Muscle layer of duodenum (tissue), 2 donors: ENCODE measurements around the gene HCN2.
"Not testable (repeated sequence)": the region's sequence is repeated elsewhere in the genome, so short reads cannot be mapped to it uniquely, and the experiment has no call there.

ENCODE experiments used
- H3K27ac ChIP-seq: one replicate; pipeline ENCODE4 v1.7.0; 2013; ENCODE audit warnings: mild to moderate bottlenecking, low read length
- H3K27me3 ChIP-seq: one replicate; pipeline ENCODE4 v1.7.0; 2013; ENCODE audit warnings: low read depth, mild to moderate bottlenecking, control low read depth, low read length
- H3K36me3 ChIP-seq, 2 donors: one replicate each; pipeline ENCODE4 v1.7.0; 2013; ENCODE audit warnings: low read length in 2 of 2, control low read depth in 1 of 2, mild to moderate bottlenecking in 1 of 2; ENCODE audit not compliant: insufficient read depth in 2 of 2, control insufficient read depth in 1 of 2
- H3K4me1 ChIP-seq, 2 donors: one replicate each; pipeline ENCODE4 v1.7.0; 2013; ENCODE audit warnings: low read length in 2 of 2, mild to moderate bottlenecking in 2 of 2, control low read depth in 1 of 2, moderate library complexity in 1 of 2; ENCODE audit not compliant: insufficient read depth in 2 of 2, control insufficient read depth in 1 of 2
- H3K4me3 ChIP-seq, 2 donors: one replicate each; pipeline ENCODE4 v1.7.0; 2013; ENCODE audit warnings: low read length in 2 of 2, low read depth in 1 of 2, mild to moderate bottlenecking in 1 of 2
- H3K9me3 ChIP-seq, 2 donors: one replicate each; pipeline ENCODE4 v1.7.0; 2013; ENCODE audit warnings: low read length in 2 of 2, control low read depth in 1 of 2, mild to moderate bottlenecking in 1 of 2; ENCODE audit not compliant: control insufficient read depth in 1 of 2
- donor health status: healthy.

HCN2 gene

GRCh38 chr19:629515-629914, 39.8 kb downstream of the HCN2 start:
- H3K4me1 ChIP-seq = peaks cover 6 to 25% of the 10 kb centered on the region in 2 donors
- H3K36me3 ChIP-seq = peaks cover 0 to 30% of the 10 kb centered on the region in 2 donors
- H3K4me3 ChIP-seq, H3K27ac ChIP-seq, H3K9me3 ChIP-seq, H3K27me3 ChIP-seq: not testable (repeated sequence)

- H3K9me3 ChIP-seq = no peaks in the 10 kb centered on the region
- H3K27ac ChIP-seq = no peak overlapping the region
- no peaks in the 10 kb centered on the region for H3K27me3 ChIP-seq
- H3K4me1 ChIP-seq = peaks cover 6 to 25% of the 10 kb centered on the region in 2 donors
- no peak overlapping the region for H3K4me3 ChIP-seq
- H3K36me3 ChIP-seq = peaks cover 0 to 24% of the 10 kb centered on the region in 2 donors
Measured at GRCh38 chr19:629961-630714, 40.5 kb downstream of the HCN2 start.

- peaks cover 0 to 17% of the 10 kb centered on the region in 2 donors for H3K36me3 ChIP-seq
- peak overlapping the region; percentile 84 to 96 for H3K4me3 ChIP-seq
- no peaks in the 10 kb centered on the region for H3K27me3 ChIP-seq
- H3K9me3 ChIP-seq = no peaks in the 10 kb centered on the region
- H3K4me1 ChIP-seq = peaks cover 6 to 25% of the 10 kb centered on the region in 2 donors
- H3K27ac ChIP-seq = peak overlapping the region; percentile 51
Measured at GRCh38 chr19:632579-633067, 42.9 kb downstream of the HCN2 start.

- peaks cover 0 to 15% of the 10 kb centered on the region in 2 donors for H3K36me3 ChIP-seq
- H3K27ac ChIP-seq = peak within 1 kb of the TSS; percentile 51
- peaks cover 6 to 25% of the 10 kb centered on the region in 2 donors for H3K4me1 ChIP-seq
- H3K4me3 ChIP-seq = peak within 1 kb of the TSS; percentile 84 to 96
- no peaks in the 10 kb centered on the region for H3K9me3 ChIP-seq
- no peaks in the 10 kb centered on the region for H3K27me3 ChIP-seq
Measured at GRCh38 chr19:633068-633785, 43.5 kb downstream of the HCN2 start, which contains the start of gene POLRMT. Gene POLRMT, minus strand, starts transcription at chr19:633537. Its CDS starts 25 bp downstream, at chr19:633512.

GRCh38 chr19:633786-634639, 44.3 kb downstream of the HCN2 start:
- Histone ChIP-seq H3K36me3 (peaks cover 0 to 7% of the 10 kb centered on the region in 2 donors), H3K27ac (no peak overlapping the region), H3K4me3 (peak overlapping the region; percentile 84 to 96), H3K4me1 (peaks cover 6 to 31% of the 10 kb centered on the region in 2 donors), H3K27me3 (no peaks in the 10 kb centered on the region), H3K9me3 (no peaks in the 10 kb centered on the region)

GRCh38 chr19:634975-635652, 45.4 kb downstream of the HCN2 start:
- H3K4me1 ChIP-seq = peaks cover 6 to 36% of the 10 kb centered on the region in 2 donors

GRCh38 chr19:638906-639252, 49.2 kb downstream of the HCN2 start:
- Histone ChIP-seq H3K36me3 (no peaks in the 10 kb centered on the region), H3K27me3 (no peaks in the 10 kb centered on the region), H3K4me1 (peaks cover 5 to 17% of the 10 kb centered on the region in 2 donors), H3K4me3 (peak overlapping the region in 1 of 2 donors; percentile 53), H3K27ac (no peak overlapping the region), H3K9me3 (no peaks in the 10 kb centered on the region)

More at GRCh38 chr19:634975-635652, 45.4 kb downstream of the HCN2 start:
- Histone ChIP-seq H3K27me3 (no peaks in the 10 kb centered on the region), H3K36me3 (no peaks in the 10 kb centered on the region), H3K27ac (no peak overlapping the region), H3K4me3 (no peak overlapping the region), H3K9me3 (no peaks in the 10 kb centered on the region)

- Histone ChIP-seq H3K27ac (no peak within 1 kb of the TSS), H3K4me3 (peak within 1 kb of the TSS; percentile 26 to 53), H3K4me1 (peaks cover 0 to 11% of the 10 kb centered on the region in 2 donors), H3K36me3 (peaks cover 0 to under 1% of the 10 kb centered on the region in 2 donors), H3K27me3 (no peaks in the 10 kb centered on the region), H3K9me3 (no peaks in the 10 kb centered on the region)
Measured at GRCh38 chr19:639253-640160, 49.8 kb downstream of the HCN2 start, which contains the start of gene FGF22. Gene FGF22, plus strand, starts transcription at chr19:639879. Its CDS starts 47 bp downstream, at chr19:639926.

- Histone ChIP-seq H3K27me3 (no peaks in the 10 kb centered on the region), H3K4me1 (peaks cover 0 to 11% of the 10 kb centered on the region in 2 donors), H3K36me3 (peaks cover 0 to 6% of the 10 kb centered on the region in 2 donors), H3K9me3 (no peaks in the 10 kb centered on the region), H3K27ac (no peak overlapping the region), H3K4me3 (peak overlapping the region in 1 of 2 donors; percentile 47)
Measured at GRCh38 chr19:640161-640558, 50.5 kb downstream of the HCN2 start.
